ENCODE results near the gene GNB1.

GRCh38 chr1:1827089-1827848 is 63.6 kb downstream of the GNB1 start:
- TF ChIP-seq CTCF (IDR thresholded peaks at IDR 0.05; ENCODE audit: insufficient read depth, low read length, poor library complexity, severe bottlenecking), result no peak
- no peak for TF ChIP-seq EZH2phosphoT487 (conservative IDR thresholded peaks at IDR 0.05; ENCODE audit: low read length)

All from SU-DHL-6 (cell line).